ENCODE data around the gene RAB4A. TPM values are rescaled to one million over a fixed set of nuclear protein-coding genes. Genes with fewer than 3 reads are reported as not detected.

The RAB4A gene
- total and polyA plus RNA-seq, 9 of the 15 experiments (the other 6 are each of a cell fraction or from before 2014, with no cell fraction given): 8.3 to 61.0 (median 26.7) TPM

DNA sequence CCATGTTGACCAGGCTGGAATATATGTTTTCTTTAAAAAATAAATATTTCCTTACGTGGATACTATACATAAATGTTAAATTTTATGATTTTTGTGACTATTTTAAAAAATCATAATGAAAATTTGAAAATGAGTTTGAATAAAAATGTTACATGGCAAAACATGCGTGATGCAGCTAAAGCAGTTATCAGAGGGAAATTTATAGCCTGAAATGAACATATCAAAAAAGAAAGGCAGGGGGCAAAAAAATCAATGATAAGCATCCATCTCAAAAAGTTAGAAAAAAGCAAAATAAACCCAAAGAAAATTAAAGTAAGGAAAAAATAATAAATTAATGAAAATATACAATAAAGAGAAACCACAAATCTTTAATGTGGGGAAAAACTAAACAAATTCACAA, 63.4 kb downstream of the RAB4A start:
- Histone ChIP-seq H3K4me1 (replicated peaks in 1 of 2; ENCODE audit: control insufficient read depth in 2 of 2, insufficient read depth in 2 of 2, low read length in 2 of 2) (peaks cover 0 to under 1% of the 10 kb centered on the region in 2 experiments; a peak in 1 of 5 replicates), H3K4me2 (ENCODE audit: insufficient read depth, low read length) (no peak overlapping the region), H3K27ac (ENCODE audit: extremely low read depth, low read depth, low read length) (no peak overlapping the region), H4K20me1 (replicated peaks; ENCODE audit: control insufficient read depth, insufficient read depth, low read length) (no peaks in the 10 kb centered on the region), H3K9me1 (ENCODE audit: control insufficient read depth, insufficient read depth, low read length) (no peaks in the 10 kb centered on the region), H3K36me3 (ENCODE audit: control insufficient read depth, insufficient read depth, low read length) (peaks cover 8% of the 10 kb centered on the region; the same call in 2 of the 3 replicates), H3K9ac (ENCODE audit: insufficient read depth in 1 of 2, low read depth in 2 of 2, low read length in 2 of 2) (no peak overlapping the region), H3K27me3 (ENCODE audit: control insufficient read depth in 2 of 2, insufficient read depth in 2 of 2, low read length in 2 of 2) (no peaks in the 10 kb centered on the region), H2AFZ (ENCODE audit: low read depth, low read length) (no peak overlapping the region), H3K9me3 (replicated peaks; ENCODE audit: control insufficient read depth, insufficient read depth, low read depth, low read length) (no peaks in the 10 kb centered on the region; the same call in 1 of the 2 replicates), H3K79me2 (ENCODE audit: control insufficient read depth, insufficient read depth, low read length) (peaks cover 64% of the 10 kb centered on the region), H3K4me3 (no peak overlapping the region)
- ChIA-PET CTCF (ENCODE audit: low intra/inter-chr PET ratio) (no interaction called here), POLR2A (interaction anchor here (1.5 kb wide), 1 partner anchor 11 kb away, joined by 4 read pairs; no protein-coding TSS in a partner anchor)
- 44% methylated on average over 2 of the region's 2 CpGs for WGBS (ENCODE audit: insufficient coverage, low coverage, missing lambda C conversion rate)
- TF ChIP-seq, protein P1, sequence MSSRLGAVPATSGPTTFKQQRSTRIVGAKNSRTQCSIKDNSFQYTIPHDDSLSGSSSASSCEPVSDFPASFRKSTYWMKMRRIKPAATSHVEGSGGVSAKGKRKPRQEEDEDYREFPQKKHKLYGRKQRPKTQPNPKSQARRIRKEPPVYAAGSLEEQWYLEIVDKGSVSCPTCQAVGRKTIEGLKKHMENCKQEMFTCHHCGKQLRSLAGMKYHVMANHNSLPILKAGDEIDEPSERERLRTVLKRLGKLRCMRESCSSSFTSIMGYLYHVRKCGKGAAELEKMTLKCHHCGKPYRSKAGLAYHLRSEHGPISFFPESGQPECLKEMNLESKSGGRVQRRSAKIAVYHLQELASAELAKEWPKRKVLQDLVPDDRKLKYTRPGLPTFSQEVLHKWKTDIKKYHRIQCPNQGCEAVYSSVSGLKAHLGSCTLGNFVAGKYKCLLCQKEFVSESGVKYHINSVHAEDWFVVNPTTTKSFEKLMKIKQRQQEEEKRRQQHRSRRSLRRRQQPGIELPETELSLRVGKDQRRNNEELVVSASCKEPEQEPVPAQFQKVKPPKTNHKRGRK (tag; IDR thresholded peaks at IDR 0.05): peak; percentile 59; the same call in 1 of the 2 replicates
- no peak for TF ChIP-seq HNRNPLL (IDR thresholded peaks at IDR 0.05; ENCODE audit: low read depth, low read length, poor library complexity, severe bottlenecking)
- no peak for TF ChIP-seq SIN3A (IDR thresholded peaks at IDR 0.05; ENCODE audit: borderline replicate concordance in 2 of 2, control insufficient read depth in 1 of 2, low read depth in 2 of 2, low read length in 2 of 2)
- no peak for TF ChIP-seq SMAD1 (IDR thresholded peaks at IDR 0.05; ENCODE audit: low read depth, low read length, partially characterized antibody)
- peak; percentile 27 for TF ChIP-seq RBM25 (IDR thresholded peaks at IDR 0.05; ENCODE audit: low read depth, low read length, severe bottlenecking)
- in situ Hi-C loops (cut with MboI): no loop called here
- BruUV-seq (replicated peaks): no TSS peak
- ATAC-seq (no peak), FAIRE-seq (no peak), DNase-seq (ENCODE audit: extremely low read depth in 1 of 4, low spot score in 3 of 4) (no peak)
- intact Hi-C loops (cut with micrococcal nuclease): no loop called here
